Stimulated activated CD8-positive, alpha-beta memory T cell treated with anti-CD3 and anti-CD28 coated beads, Interleukin-2, amount 100 ng/mL, for 1 hour (primary cell): Measurements from ENCODE around the gene CLCN2.

Experiments
- DNase-seq, 2 donors: peaks; one replicate each; pipeline ENCODE4 v3.0.0-alpha.2; 2020; ENCODE audit warnings: low read depth in 2 of 2

Gene CLCN2

GRCh38 chr3:184296616-184297015 lies 64.8 kb downstream of the CLCN2 start:
- no peak for DNase-seq
